ENCODE measurements around the gene TMEM255B.

The TMEM255B gene

DNA sequence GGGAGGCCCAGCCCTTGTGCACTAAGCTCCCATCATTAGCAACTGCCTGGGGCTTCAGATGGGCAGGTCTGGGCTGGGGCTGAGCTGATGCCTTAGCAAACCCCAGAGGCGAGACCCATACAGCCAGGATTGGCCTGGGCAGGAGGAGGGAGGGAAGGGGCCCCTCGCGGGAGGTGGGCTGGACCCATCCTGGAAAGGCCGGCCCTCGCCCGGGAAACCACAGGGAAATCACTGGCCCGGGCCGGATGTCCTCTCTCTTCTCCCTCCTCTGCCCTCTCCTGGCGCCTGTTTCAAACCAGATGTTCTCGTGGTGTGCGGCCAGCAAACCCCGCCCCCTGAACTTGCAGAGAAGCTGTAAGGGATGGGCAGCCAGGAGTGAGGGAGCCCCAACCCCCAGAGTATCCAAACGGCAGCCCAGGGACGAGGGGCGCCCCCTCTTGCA is 43.1 kb downstream of the TMEM255B start:
- DNase-seq (ENCODE audit: low spot score): peak; percentile 81
- no peak for FAIRE-seq

DNA sequence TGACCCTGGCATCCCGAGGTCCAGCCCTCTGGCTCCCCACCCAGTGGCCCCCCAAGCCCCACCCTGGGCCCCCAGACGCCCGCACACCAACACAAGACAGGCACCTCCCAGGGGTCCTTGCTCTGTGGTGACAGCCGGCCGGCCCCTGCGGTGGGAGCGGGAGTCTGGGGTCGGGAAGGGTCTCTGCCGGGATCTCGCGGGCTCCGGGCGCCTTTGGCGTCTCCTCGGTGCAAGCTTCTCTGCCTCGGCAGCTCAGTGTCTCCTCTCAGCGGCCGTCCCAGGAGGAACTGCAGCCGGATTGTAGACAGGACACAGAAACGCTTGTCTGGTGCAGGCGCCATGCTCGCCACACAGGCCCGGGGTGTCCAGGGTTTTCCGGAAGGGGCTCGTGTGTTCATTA is 43.7 kb downstream of the TMEM255B start:
- FAIRE-seq (no peak), DNase-seq (ENCODE audit: low spot score) (no peak)

DNA sequence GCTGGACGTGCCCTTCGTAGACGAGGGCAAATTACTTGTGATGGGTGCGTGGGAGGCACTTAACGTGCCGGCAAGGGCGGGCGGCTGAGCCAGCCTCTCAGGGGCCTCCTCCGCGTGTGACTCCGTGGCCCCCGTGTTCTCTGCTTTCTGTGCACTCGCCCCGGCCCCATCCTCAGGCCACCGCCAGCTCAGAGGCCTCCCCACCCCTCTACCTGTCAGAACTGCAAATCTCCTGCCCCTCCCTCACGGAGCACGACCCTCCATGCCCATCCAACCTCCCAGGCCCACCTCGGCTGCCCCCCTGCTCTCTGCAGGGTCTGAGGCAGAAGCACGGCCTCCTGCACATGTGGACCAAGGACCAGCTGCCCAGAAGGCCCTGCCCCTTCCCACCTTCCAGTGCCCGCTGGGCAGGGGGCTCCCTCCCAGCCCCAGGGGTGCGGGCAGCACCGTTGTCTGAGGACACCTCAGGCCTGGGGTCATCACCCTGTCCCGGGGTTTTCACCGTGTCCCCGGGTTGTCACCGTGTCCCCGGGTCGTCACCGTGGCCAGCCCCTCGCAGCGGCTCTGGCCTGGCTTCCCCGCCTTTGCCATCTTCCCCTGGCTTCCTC is 44.5 kb downstream of the TMEM255B start:
- DNase-seq (ENCODE audit: low spot score) (no peak), FAIRE-seq (no peak)

DNA sequence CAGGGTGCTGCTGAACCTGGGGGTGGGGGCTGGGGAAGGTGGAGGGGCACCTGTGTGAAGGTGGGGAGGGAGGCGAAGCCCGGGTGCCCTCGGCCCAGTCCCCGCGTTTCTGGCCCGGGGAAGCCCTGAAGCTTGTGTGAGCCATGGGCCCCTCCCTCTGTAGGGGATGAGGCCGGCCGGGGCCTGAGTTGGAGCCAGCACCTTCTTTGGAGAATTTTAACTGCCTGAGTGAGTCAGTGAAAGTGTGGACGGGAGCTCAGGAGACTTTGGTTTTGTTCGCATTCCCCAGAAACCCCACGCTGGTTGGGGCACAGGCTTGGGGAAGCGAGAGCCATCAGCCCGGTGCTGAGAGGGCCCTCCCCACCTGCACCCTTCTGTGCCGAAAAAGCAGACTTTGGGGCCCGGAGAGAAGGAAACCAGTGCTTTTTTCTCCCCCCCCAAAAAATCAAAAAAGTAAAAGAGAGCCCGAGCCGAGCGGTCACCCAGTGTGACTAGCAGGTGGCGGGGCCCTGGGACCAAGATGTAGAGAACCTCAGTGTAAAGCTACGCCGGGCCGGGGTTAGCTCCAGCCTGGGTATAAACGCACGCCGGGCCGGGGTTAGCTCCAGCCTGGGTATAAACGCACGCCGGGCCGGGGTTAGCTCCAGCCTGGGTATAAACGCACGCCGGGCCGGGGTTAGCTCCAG is 45.1 kb downstream of the TMEM255B start:
- DNase-seq (ENCODE audit: low spot score): no peak
- FAIRE-seq: no peak

DNA sequence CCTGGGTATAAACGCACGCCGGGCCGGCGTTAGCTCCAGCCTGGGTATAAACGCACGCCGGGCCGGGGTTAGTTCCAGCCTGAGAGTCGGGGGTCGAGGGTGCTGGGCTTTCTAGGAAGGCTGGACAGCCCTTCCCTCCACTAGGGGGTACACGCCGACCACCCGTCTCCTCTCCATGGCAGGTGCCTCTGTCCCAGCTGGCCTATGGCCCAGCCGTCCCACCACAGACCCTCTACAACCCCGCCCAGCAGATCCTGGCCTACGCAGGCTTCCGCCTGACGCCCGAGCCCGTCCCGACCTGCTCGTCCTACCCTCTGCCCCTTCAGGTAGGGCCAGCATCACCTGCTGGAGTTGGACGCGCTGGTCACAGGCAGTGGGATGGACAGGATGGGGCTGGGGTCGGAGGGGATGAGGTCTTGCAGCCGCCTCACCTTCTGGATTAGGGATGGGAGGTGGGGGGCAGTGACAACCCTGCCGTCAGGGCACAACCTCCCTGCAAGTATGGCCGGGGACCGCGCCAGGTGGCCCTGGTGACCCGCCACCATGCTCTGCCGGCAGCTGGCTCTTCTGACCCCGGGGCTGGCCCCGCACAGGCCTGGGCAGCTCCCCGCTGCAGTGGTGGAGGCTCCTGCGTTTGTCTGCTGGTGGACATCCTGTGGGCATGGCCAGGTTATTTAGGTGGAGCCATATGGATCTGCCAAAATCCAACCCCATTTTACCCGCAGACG is 45.8 kb downstream of the TMEM255B start:
- FAIRE-seq (no peak), DNase-seq (ENCODE audit: low spot score) (no peak)

DNA sequence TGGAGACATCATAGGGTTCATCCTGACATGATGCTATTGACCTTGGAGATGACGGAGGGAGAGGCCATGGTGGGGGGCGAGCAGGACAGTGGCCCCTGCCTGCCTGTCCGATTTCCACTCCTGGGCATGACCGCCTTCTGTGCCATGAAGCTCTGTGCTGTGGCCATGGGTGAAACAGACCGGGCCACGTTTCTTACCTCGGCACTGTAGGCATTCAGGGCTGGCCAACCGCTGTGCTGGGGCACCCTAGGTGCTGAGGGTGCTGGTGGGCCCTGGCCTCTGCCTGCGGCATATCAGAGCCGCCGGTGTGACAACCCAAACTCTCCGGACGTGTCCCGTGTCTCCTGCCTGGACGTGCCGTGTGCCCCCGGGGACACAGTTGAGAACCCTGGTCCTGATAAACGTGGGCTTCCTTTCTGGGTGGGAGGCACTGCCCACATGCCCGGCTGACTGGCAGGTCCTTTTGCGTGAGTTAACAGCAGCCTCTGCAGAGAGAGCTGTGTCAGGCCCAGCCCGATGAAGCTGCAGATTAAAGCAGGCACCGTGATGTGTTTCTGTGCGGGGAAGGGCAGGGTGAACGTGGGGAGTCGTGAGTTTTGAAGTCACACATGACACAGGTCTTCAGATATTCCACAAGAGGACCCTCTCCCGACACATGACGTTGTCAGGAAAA is 46.5 kb downstream of the TMEM255B start:
- DNase-seq (ENCODE audit: low spot score): no peak
- no peak for FAIRE-seq

DNA sequence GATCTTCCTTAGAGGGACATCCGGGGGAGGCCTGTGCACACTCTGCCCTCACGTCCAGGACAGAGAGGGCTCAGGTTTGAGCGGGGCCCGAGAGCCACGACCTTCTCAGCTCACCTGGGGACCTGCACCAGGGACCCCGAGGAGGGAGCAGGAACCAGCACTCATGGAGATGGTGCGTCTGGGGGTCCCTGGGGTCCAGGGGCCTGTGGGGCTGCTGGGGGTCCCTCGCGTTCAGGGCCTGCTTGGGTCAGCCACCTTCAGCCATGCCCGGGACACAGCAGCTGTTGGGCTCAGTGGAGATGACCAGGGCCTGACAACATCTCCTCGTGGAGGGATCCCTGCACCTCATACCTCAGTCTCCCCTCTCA is 47.1 kb downstream of the TMEM255B start:
- no peak for DNase-seq (ENCODE audit: low spot score)
- no peak for FAIRE-seq

DNA sequence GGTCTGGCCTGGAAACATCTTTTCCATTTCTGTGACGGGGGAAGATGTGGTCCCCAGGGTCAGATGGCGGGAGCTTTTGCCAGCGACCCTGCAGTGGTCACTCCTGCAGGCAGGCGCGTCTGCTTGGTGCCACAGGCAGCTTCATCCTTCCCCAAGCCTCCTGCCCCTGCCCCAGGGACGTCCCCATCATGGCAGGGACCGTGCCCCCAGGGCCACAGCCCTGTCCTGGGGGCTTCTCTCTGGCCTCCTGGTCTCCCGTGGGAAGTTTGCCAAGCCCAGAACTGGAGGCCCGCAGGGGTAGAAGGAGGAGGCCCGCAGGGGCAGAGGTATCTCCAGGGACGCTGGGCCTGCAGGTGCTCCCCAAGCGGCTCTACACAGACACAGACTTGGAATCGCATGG is 47.5 kb downstream of the TMEM255B start:
- DNase-seq (ENCODE audit: low spot score) (no peak), FAIRE-seq (no peak)

DNA sequence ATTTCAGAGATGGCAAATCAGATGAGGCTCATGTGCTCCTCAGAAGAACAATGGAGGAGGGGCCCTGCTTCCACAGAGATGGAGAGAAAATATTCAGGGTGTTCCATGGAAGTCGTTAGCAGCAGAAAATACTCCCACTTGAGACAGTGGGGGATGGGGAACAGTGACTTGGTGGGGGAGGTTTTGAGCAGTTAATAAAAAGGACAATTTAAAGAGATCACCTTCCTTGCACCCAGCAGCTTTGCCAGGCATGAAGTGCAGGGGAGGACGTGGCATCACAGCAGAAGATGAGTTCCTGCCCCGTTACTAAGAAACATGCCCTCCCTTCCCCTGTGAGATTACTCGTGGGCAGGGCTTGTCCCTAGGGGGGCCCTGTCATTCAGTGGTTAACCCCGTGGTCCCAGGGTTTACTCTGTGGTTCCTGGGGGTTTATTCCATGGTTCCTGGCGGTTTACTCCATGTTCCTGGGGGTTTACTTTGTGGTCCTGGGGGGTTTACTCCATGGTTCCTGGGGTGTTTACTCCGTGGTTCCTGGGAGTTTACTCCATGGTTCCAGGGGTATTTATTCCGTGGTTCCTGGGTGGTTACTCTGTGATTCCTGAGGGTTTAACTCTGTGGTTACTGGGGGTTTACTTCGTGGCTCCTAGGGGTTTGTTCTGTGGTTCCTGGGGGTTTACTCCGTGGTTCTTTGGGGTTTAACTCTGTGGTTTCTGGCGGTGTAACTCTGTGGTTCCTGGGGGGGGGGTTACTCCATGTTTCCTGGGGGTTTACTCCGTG is 49.2 kb downstream of the TMEM255B start:
- peak; percentile 40 for FAIRE-seq
- no peak for DNase-seq (ENCODE audit: low spot score)

DNA sequence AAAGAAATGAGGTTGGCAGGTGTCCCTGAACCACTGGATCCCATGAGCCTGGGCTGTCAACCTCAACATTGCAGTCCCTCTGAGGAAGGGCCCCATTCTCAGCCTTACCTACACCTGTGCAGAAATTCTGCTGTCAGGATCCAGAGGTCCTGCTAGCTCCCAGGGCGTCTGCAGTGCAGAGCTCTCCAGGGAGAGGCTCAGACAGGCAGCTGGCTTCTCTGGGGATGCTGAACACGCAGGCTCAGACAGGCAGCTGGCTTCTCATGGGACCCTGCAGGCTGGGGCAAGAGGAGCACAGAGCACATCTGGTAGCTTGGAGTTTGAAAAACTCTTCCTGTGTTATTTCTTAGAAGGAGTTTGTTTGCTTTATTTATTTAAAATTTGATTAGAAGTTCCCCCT is 50.9 kb downstream of the TMEM255B start:
- no peak for DNase-seq (ENCODE audit: low spot score)
- no peak for FAIRE-seq

DNA sequence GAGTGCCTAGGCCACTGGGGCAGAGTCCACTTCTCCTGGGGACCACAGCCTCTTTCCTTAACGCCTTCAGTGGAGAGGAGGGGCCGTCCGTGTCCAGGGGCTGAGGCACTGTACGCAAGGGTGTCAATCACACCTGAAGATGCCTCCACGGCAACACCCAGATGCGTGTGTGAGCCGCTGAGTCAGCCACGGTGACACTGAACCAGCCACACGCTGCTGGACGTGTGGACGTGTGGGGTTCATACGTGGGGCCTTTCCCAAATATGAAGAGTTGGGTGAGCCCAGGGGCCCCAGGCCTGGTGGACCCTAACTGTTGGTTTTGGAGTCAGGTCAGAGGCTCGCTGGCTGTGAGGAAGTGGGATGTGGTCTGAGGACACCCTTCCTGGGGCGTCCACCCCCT is 51.6 kb downstream of the TMEM255B start:
- no peak for DNase-seq (ENCODE audit: low spot score)
- FAIRE-seq: no peak

DNA sequence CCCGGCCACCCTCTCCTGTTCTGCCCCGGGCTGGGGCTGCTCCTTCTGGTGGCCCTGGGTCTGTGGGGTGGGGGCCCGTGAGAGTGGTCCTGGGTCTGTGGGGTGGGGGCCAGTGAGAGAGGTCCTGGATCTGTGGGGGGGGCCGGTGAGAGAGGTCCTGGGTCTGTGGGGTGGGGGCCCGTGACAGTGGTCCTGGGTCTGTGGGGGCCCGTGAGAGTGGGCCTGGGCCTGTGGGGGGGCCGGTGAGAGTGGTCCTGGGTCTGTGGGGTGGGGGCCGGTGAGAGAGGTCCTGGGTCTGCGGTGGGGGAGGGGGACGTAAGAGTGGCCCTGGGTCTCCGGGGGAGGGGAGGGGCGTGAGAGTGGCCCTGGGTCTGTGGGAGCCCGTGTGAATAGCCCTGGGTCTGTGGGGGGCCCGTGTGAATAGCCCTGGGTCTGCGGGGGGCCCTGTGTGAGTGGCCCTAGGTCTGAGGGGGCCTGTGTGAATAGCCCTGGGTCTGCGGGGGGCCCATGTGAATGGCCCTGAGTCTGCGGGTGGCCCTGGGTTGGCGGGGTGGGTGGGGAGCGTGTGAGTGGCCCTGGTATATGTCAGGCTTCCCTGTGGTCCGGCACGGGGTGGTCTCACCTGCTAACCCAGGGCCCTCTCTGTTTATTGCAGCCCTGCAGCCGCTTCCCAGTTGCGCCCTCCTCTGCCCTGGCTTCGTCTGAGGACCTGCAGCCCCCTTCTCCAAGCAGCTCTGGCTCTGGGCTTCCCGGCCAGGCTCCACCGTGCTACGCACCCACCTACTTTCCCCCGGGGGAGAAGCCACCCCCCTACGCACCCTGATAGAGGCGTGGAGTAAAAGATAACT is 52.3 kb downstream of the TMEM255B start:
- FAIRE-seq (no peak), DNase-seq (ENCODE audit: low spot score) (no peak)

DNA sequence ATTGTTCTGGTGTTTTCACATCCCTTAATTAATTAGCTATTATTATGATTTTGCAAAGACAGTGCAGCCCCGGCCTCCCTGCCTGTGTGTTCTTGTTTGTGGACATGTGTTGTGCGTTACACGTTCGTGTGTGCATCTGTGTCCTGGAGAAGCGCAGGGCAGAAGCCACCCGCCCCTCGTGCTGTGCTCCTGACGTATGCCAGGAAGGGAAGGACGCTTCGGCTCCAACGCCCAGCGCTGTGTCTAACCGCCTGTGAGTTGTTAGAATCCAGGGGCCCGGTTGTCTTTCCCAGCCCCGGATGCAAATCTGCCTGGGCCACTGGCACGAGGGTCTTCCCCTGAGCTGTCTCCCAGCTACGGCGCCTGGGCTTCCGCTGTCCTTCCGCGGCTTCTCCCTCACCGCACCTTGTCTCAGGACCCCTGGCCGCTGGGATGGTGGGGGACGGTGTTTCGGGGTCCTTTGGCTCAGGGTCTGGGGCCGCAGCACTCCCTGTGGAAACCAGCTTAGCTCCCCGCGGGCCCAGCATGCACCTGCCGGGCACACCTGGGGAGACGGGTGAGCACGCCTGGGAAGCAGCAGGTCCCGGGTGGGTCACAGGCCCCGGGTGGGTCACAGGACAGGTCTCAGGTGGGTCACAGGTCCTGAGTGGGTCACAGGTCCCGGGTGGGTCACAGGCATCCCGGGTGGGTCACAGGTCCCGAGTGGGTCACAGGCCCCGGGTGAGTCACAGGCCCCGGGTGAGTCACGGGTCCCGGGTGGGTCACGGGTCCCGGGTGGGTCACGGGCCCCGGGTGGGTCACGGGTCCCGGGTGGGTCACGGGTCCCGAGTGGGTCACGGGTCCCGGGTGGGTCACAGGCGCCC is 53.4 kb downstream of the TMEM255B start:
- peak; percentile 96 for FAIRE-seq

DNA sequence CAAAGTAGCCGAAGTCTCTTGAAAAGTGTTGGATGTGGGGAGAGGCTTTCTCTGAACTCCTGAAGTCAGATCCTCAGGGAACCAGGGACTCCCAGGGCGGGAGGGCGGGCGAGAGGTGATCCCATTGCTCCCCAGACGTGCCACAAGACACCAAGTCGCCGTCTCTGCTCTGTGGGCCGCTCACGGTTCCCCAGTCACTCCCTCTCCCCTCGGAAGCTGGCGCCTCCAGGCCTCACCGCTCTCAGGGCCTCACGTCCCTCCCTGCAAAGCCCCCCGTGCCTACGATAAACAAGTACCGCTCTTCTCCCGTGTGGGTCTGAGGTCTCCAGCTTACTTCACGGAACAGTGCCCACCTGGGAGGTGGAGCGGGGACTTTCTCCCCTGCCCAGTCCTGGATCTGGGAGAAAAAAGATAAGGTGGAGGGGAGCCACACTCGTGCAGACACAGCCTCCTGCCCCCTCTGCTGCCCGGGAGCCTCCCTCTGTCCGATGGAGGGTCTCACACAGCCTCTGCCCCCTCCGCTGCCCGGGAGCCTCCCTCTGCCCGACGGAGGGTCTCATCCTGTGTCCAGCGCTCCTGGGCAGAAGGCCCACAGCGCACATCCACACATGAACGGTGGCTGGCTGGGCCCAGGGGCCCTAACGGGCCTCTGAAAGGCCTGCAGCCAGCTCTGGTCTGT is 54.2 kb downstream of the TMEM255B start:
- no peak for FAIRE-seq

More for the DNA sequence above, 53.4 kb downstream of the TMEM255B start:
- peak; percentile 42 for DNase-seq (ENCODE audit: low spot score)

DNA sequence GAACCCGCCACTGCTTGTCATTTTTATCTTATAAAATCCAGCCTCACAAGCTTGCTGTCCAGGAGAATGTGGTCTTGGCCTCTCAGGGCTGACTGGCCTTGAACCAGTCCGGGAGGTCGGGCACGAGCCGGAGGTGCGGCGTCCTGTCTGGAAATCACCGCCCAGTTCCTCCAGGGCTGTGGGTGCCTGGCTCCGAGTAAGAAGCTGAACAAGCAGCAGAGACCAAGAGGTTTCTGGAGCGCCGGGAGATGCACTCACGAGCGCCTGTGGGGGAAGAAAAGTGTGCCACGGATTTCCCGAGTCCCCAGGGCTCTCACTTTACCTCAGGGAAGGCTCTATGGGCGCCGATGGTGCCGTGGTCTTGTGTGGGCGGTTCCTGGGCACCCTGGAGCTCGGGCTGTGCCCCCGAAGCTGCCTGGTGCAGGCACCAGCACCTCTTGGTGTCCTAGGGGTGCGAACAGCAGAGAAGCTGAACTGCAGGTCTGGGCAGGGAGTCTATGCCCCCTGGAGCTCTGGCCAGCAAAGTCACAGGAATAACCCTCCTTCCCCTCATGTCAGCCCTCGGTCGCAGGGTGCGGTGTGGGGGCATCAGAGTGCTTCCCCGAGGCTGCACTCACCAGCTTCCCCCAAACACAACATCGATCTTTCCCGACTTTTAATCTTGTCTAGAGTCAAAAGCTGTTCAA is 54.9 kb downstream of the TMEM255B start:
- FAIRE-seq: no peak
- DNase-seq (ENCODE audit: low spot score): peak; percentile 63

More for the DNA sequence above, 54.2 kb downstream of the TMEM255B start:
- DNase-seq (ENCODE audit: low spot score): no peak

DNA sequence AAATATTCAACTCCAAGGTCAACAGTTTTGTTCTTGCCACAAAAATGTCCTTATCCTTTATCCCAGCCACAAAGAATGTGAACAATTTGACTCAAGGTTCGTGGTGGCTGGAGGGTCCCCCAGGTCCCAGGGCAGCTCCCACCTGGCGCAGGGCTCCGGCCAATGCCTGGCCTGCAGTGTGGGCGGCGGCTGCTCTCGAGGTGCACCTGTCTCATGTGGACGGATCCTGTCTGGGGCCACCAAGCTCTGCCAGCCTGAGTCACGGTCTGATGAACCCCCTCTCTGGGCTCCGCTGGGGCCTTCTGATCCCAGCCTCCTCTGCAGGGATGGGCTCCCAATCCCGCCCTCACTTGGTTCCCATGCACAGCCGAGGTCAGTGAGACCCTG is 55.4 kb downstream of the TMEM255B start:
- FAIRE-seq: peak; percentile 82
- peak; percentile 83 for DNase-seq (ENCODE audit: low spot score)

DNA sequence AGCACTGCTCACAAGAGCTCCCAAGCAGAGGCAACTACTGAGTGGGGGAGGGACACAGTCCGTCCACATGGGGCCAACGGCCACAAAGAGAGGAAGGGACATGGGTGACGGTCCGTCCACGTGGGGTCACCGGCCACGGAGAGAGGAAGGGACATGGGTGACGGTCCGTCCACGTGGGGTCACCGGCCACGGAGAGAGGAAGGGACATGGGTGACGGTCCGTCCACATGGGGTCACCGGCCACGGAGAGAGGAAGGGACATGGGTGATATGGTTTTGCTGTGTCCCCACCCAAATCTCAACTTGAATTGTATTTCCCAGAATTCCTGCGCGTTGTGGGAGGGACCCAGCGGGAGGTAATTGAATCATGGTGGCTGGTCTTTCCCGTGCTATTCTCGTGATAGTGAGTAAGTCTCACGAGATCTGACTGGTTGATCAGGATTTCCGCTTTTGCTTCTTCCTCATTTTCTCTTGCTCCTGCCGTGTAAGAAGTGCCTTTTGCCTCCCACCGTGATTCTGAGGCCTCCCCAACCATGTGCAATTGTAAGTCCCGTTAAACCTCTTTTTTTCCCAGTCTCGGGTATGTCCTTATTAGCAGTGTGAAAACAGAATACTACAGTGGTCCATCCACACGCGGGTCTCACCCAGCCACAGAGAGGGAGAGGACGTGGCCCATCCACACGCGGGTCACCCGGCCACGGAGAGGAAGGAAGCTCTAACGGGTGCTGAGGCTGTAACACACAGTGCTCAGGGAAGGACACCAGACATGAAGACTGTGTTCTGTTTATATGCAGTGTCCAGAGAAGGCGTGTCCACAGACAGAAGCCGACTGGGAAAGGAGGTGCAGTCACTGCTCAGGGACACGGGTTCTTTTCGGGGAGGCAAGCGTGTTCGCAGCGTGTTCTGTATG is 56.4 kb downstream of the TMEM255B start:
- FAIRE-seq (peak; percentile 99), DNase-seq (ENCODE audit: low spot score) (no peak)
